ENCODE measurements around the gene LAX1. TPM values are rescaled to one million over a fixed set of nuclear protein-coding genes. Genes with fewer than 3 reads are reported as not detected.

LAX1 gene
- total RNA-seq, 1 experiment from 2014 or later, result not detected

- peak overlapping the region; percentile 32 for H3K27ac Mint-ChIP-seq
- TF ChIP-seq IRF1 (CRISPR knock-in tag; IDR thresholded peaks at IDR 0.05) (no peak), MYBL2 (CRISPR knock-in tag; IDR thresholded peaks at IDR 0.05) (no peak), FOXK1 (CRISPR knock-in tag; IDR thresholded peaks at IDR 0.05) (no peak), SMAD3 (CRISPR knock-in tag; IDR thresholded peaks at IDR 0.05; ENCODE audit: borderline replicate concordance) (no peak), CREB1 (CRISPR knock-in tag; IDR thresholded peaks at IDR 0.05) (no peak), GTF2I (CRISPR knock-in tag; conservative IDR thresholded peaks at IDR 0.05) (no peak), E2F1 (CRISPR knock-in tag; IDR thresholded peaks at IDR 0.05) (no peak), TEAD4 (CRISPR knock-in tag; IDR thresholded peaks at IDR 0.05) (no peak), ZBTB21 (CRISPR knock-in tag; IDR thresholded peaks at IDR 0.05; ENCODE audit: borderline replicate concordance) (no peak), ZNF138 (CRISPR knock-in tag; conservative IDR thresholded peaks at IDR 0.05) (no peak), ATF1 (CRISPR knock-in tag; IDR thresholded peaks at IDR 0.05) (no peak), E2F4 (CRISPR knock-in tag; IDR thresholded peaks at IDR 0.05; ENCODE audit: borderline replicate concordance, low read depth) (no peak)
- peaks cover 44% of the 10 kb centered on the region for H3K4me1 Mint-ChIP-seq
- no peaks in the 10 kb centered on the region; the same call in 1 of the 2 replicates for H3K27me3 Mint-ChIP-seq (ENCODE audit: low read depth)
- ATAC-seq, result no peak
- peaks cover 44% of the 10 kb centered on the region for H3K36me3 Mint-ChIP-seq
- H3K4me3 Mint-ChIP-seq, result peak overlapping the region; percentile 91
- no peak for DNase-seq (ENCODE audit: low spot score)
- ChIA-PET POLR2A (no interaction called here), CTCF (no interaction called here)
- H3K9me3 Mint-ChIP-seq, result peaks cover 26% of the 10 kb centered on the region
Measured at GRCh38 chr1:203797948-203798655, 33.1 kb downstream of the LAX1 start.

- H3K27me3 Mint-ChIP-seq (ENCODE audit: low read depth), result no peaks in the 10 kb centered on the region; the same call in 1 of the 2 replicates
- H3K4me1 Mint-ChIP-seq, result peaks cover 44% of the 10 kb centered on the region
- peaks cover 53% of the 10 kb centered on the region for H3K36me3 Mint-ChIP-seq
- peak overlapping the region; percentile 53; the same call in 1 of the 2 replicates for H3K27ac Mint-ChIP-seq
- ATAC-seq (no peak), DNase-seq (ENCODE audit: low spot score) (no peak)
- POLR2A ChIA-PET, result no interaction called here
- H3K4me3 Mint-ChIP-seq, result no peak overlapping the region
- H3K9me3 Mint-ChIP-seq, result peaks cover 26% of the 10 kb centered on the region
- CTCF ChIA-PET, result no interaction called here
- TF ChIP-seq ZNF532 (CRISPR knock-in tag; IDR thresholded peaks at IDR 0.05; ENCODE audit: borderline replicate concordance) (no peak), AR (CRISPR knock-in tag; IDR thresholded peaks at IDR 0.05) (no peak), MLX (CRISPR knock-in tag; IDR thresholded peaks at IDR 0.05) (no peak), GTF2I (CRISPR knock-in tag; conservative IDR thresholded peaks at IDR 0.05) (no peak), NR3C1 (CRISPR knock-in tag; conservative IDR thresholded peaks at IDR 0.05; ENCODE audit: low read depth) (no peak), HMGXB4 (CRISPR knock-in tag; IDR thresholded peaks at IDR 0.05) (no peak), ZSCAN18 (CRISPR knock-in tag; IDR thresholded peaks at IDR 0.05) (no peak)
Measured at GRCh38 chr1:203799157-203799556, 34.2 kb downstream of the LAX1 start.
